ENCODE data around the gene NPC1. TPM values are rescaled to one million over a fixed set of nuclear protein-coding genes. Genes with fewer than 3 reads are reported as not detected.

Gene NPC1
- total and polyA plus RNA-seq, 2 donors (not counting 1 experiment from before 2014, with no cell fraction given): 36.0 to 204 TPM

DNA sequence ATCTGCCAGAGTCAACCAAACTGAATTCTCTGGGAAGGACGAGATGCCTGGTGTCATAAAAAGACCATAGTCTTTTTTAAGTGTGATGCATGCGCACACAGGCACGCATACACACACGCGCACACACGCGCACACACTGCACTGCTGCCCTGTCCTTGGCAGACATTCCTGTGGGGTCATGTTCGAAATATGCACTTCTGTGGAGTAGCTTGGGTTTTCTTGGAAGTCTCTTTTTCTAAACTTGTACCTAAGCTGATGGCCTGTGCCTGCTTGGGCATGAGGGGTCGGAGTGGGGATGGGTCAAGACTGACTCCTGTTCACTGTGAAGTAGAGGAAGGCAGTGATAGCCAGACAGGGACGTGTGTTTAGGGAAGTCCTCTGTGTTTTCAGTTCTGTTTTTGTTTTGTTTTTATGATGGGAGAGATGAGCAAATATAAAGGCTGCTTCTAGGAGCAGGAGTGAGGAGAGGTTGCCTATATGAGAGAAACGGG, 87.0 kb downstream of the NPC1 start:
- H3K9ac ChIP-seq (ENCODE audit: insufficient read depth, low read length): no peak overlapping the region
- H3K4me2 ChIP-seq (ENCODE audit: extremely low read depth, insufficient read depth, low read length): no peak overlapping the region
- H4K20me1 ChIP-seq (ENCODE audit: control insufficient read depth, extremely low read depth, insufficient read depth, low read length): no peaks in the 10 kb centered on the region
- H3K9me3 ChIP-seq (ENCODE audit: control insufficient read depth, insufficient read depth, low read depth, low read length): no peaks in the 10 kb centered on the region
- H3K27me3 ChIP-seq (ENCODE audit: control insufficient read depth, insufficient read depth, low read length): no peaks in the 10 kb centered on the region
- H3K4me3 ChIP-seq (replicated peaks in 1 of 4; ENCODE audit: control extremely low read depth in 1 of 4, insufficient read depth in 1 of 4, low read depth in 3 of 4, low read length in 4 of 4): no peak overlapping the region
- H3K4me1 ChIP-seq (ENCODE audit: control insufficient read depth, extremely low read depth, insufficient read depth, low read length): peaks cover 2% of the 10 kb centered on the region
- peaks cover 5% of the 10 kb centered on the region for H3K79me2 ChIP-seq (ENCODE audit: control insufficient read depth, insufficient read depth, low read length)
- H2AFZ ChIP-seq (ENCODE audit: low read length): no peak overlapping the region
- no peak overlapping the region for H3K27ac ChIP-seq (ENCODE audit: insufficient read depth, low read length)
- TF ChIP-seq, protein P1, sequence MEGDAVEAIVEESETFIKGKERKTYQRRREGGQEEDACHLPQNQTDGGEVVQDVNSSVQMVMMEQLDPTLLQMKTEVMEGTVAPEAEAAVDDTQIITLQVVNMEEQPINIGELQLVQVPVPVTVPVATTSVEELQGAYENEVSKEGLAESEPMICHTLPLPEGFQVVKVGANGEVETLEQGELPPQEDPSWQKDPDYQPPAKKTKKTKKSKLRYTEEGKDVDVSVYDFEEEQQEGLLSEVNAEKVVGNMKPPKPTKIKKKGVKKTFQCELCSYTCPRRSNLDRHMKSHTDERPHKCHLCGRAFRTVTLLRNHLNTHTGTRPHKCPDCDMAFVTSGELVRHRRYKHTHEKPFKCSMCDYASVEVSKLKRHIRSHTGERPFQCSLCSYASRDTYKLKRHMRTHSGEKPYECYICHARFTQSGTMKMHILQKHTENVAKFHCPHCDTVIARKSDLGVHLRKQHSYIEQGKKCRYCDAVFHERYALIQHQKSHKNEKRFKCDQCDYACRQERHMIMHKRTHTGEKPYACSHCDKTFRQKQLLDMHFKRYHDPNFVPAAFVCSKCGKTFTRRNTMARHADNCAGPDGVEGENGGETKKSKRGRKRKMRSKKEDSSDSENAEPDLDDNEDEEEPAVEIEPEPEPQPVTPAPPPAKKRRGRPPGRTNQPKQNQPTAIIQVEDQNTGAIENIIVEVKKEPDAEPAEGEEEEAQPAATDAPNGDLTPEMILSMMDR (conservative IDR thresholded peaks at IDR 0.05 in 1 of 2, IDR thresholded peaks at IDR 0.05 in 1 of 2; ENCODE audit: low read depth in 1 of 2, low read length in 2 of 2): no peak
- no peak for TF ChIP-seq EZH2 (IDR thresholded peaks at IDR 0.05; ENCODE audit: low read length, missing control alignments)
- H3K36me3 ChIP-seq (ENCODE audit: control insufficient read depth, insufficient read depth, low read length): no peaks in the 10 kb centered on the region
- DNase-seq (ENCODE audit: low read depth in 2 of 2): peak; percentile 56 to 65

DNA sequence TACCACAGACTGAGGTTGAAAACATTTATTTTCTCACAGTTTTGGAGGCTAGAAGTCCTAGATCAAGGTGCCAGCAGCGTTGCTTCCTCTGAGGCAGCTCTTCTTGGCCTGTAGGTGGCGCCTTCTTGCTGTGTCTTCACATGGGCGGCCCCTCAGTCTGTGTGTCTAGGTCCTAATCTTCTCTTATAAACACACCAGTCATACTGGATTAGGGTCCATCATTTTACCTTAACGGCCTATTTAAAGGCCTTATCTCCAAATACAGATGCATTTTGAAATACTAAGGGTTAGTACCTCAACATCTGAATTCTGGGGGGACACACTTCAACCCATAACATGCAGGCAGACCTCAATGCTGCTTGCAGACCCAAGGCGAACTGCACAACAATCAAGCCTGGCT, 87.4 kb downstream of the NPC1 start:
- peak; percentile 67 to 77 for DNase-seq (ENCODE audit: low read depth in 2 of 2)
- H3K4me2 ChIP-seq (ENCODE audit: extremely low read depth, insufficient read depth, low read length): no peak overlapping the region
- peaks cover 2% of the 10 kb centered on the region for H3K79me2 ChIP-seq (ENCODE audit: control insufficient read depth, insufficient read depth, low read length)
- no peak overlapping the region for H3K27ac ChIP-seq (ENCODE audit: insufficient read depth, low read length)
- peaks cover 2% of the 10 kb centered on the region for H3K4me1 ChIP-seq (ENCODE audit: control insufficient read depth, extremely low read depth, insufficient read depth, low read length)
- no peaks in the 10 kb centered on the region for H3K36me3 ChIP-seq (ENCODE audit: control insufficient read depth, insufficient read depth, low read length)
- no peaks in the 10 kb centered on the region for H3K27me3 ChIP-seq (ENCODE audit: control insufficient read depth, insufficient read depth, low read length)
- TF ChIP-seq, protein P1 (conservative IDR thresholded peaks at IDR 0.05 in 1 of 2, IDR thresholded peaks at IDR 0.05 in 1 of 2; ENCODE audit: low read depth in 1 of 2, low read length in 2 of 2): peak; percentile 75 to 94
- TF ChIP-seq EZH2 (IDR thresholded peaks at IDR 0.05; ENCODE audit: low read length, missing control alignments): no peak
- no peak overlapping the region for H3K4me3 ChIP-seq (replicated peaks in 1 of 4; ENCODE audit: control extremely low read depth in 1 of 4, insufficient read depth in 1 of 4, low read depth in 3 of 4, low read length in 4 of 4)
- H3K9me3 ChIP-seq (ENCODE audit: control insufficient read depth, insufficient read depth, low read depth, low read length): no peaks in the 10 kb centered on the region
- H3K9ac ChIP-seq (ENCODE audit: insufficient read depth, low read length): no peak overlapping the region
- H4K20me1 ChIP-seq (ENCODE audit: control insufficient read depth, extremely low read depth, insufficient read depth, low read length): no peaks in the 10 kb centered on the region
- no peak overlapping the region for H2AFZ ChIP-seq (ENCODE audit: low read length)

DNA sequence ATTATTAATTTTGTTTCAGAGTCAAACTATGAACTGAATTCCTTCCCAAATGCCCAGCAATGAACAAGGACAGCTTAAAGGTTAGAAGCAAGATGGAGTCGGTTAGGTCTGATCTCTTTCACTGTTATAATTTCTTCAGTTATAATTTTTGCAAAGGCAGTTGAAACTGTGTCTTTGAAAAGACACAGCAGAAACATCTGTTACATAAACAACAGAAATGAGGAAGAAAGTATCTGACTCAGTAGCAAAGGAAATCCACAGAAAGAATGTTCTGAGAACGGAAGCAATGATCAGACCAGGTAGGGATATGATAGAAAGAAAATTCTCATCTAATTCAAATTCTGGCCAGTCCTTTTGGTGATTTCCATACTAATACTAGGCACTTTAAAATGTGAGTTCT, 88.2 kb downstream of the NPC1 start:
- Histone ChIP-seq H2AFZ (ENCODE audit: low read length) (no peak overlapping the region), H3K27ac (ENCODE audit: insufficient read depth, low read length) (no peak overlapping the region)

More for the DNA sequence above, 88.2 kb downstream of the NPC1 start:
- Histone ChIP-seq H3K36me3 (ENCODE audit: control insufficient read depth, insufficient read depth, low read length) (no peaks in the 10 kb centered on the region), H4K20me1 (ENCODE audit: control insufficient read depth, extremely low read depth, insufficient read depth, low read length) (no peaks in the 10 kb centered on the region), H3K9ac (ENCODE audit: insufficient read depth, low read length) (no peak overlapping the region), H3K9me3 (ENCODE audit: control insufficient read depth, insufficient read depth, low read depth, low read length) (no peaks in the 10 kb centered on the region), H3K4me2 (ENCODE audit: extremely low read depth, insufficient read depth, low read length) (no peak overlapping the region), H3K27me3 (ENCODE audit: control insufficient read depth, insufficient read depth, low read length) (no peaks in the 10 kb centered on the region), H3K79me2 (ENCODE audit: control insufficient read depth, insufficient read depth, low read length) (no peaks in the 10 kb centered on the region), H3K4me3 (replicated peaks in 1 of 4; ENCODE audit: control extremely low read depth in 1 of 4, insufficient read depth in 1 of 4, low read depth in 3 of 4, low read length in 4 of 4) (no peak overlapping the region), H3K4me1 (ENCODE audit: control insufficient read depth, extremely low read depth, insufficient read depth, low read length) (peaks cover 2% of the 10 kb centered on the region)
- DNase-seq (ENCODE audit: low read depth in 2 of 2): no peak
- TF ChIP-seq EZH2 (IDR thresholded peaks at IDR 0.05; ENCODE audit: low read length, missing control alignments): no peak
- TF ChIP-seq, protein P1 (conservative IDR thresholded peaks at IDR 0.05 in 1 of 2, IDR thresholded peaks at IDR 0.05 in 1 of 2; ENCODE audit: low read depth in 1 of 2, low read length in 2 of 2): no peak

Measured in fibroblast of lung (primary cell).